Thyroid gland (tissue), 4 donors: ENCODE data around the gene ANKHD1. TPM values are rescaled to one million over a fixed set of nuclear protein-coding genes. Genes with fewer than 3 reads are reported as not detected.

Experiments used
- DNase-seq, 2 donors: peaks; one replicate each; pipeline ENCODE4 v3.0.0-alpha.2; 2019
- H3K27ac ChIP-seq, 3 donors: fragments of 200-600 bp; sonication (generic); 1 replicate in 2 of 3; 2 replicates in 1 of 3; pipeline ENCODE4 v1.5.1; 2016 to 2019; ENCODE audit warnings: mild to moderate bottlenecking in 1 of 3, moderate library complexity in 1 of 3
- H3K27me3 ChIP-seq: fragments of 200-600 bp; sonication (generic); one replicate; pipeline ENCODE4 v1.5.1; 2019
- H3K36me3 ChIP-seq, 2 donors: fragments of 200-600 bp; sonication (generic); one replicate each; pipeline ENCODE4 v1.5.1; 2016 to 2019
- H3K4me1 ChIP-seq, 2 donors: fragments of 200-600 bp; sonication (generic); one replicate each; pipeline ENCODE4 v1.5.1; 2017 to 2019
- H3K4me3 ChIP-seq, 3 donors: fragments of 200-600 bp; sonication (generic); replicated peaks in 1 of 3; 1 replicate in 2 of 3; 2 replicates in 1 of 3; pipeline ENCODE4 v1.5.1; 2016; ENCODE audit warnings: mild to moderate bottlenecking in 1 of 3
- H3K9me3 ChIP-seq: fragments of 200-600 bp; sonication (generic); one replicate; pipeline ENCODE4 v1.5.1; 2017
- CTCF ChIP-seq, 6 experiments: fragments of 200-600 bp in 3 of 6; fragments of 450-650 bp in 3 of 6; sonication (generic) in 3 of 6; IDR thresholded peaks; one replicate each; pipeline ENCODE4 v1.5.1; 2016 to 2019; ENCODE audit warnings: antibody characterized with exemption in 6 of 6, mild to moderate bottlenecking in 2 of 6, inconsistent platforms in 1 of 6, moderate library complexity in 1 of 6
- POLR2A ChIP-seq, 2 donors: fragments of 450-650 bp; IDR thresholded peaks; one replicate each; pipeline ENCODE4 v1.6.1; 2017; ENCODE audit warnings: antibody characterized with exemption in 2 of 2, mild to moderate bottlenecking in 2 of 2, moderate library complexity in 1 of 2
- WGBS, 2 donors: methylation state at CpG; one replicate each; pipeline ENCODE4 v1.1.5; 2017; 5-methylcytosine and 5-hydroxymethylcytosine counted together
- intact Hi-C: fragments of 100-400 bp; cut with DNase I; formaldehyde crosslinking; loops from one replicate; pipeline ENCODE4 v1.15.1; 2023
- total RNA-seq, 4 donors: library from RNA; depleted of rRNA; stranded (reverse); fragments of >200 nt; gene quantifications; one replicate each; pipeline ENCODE4 v1.2.3, GENCODE V29; 2016

Gene ANKHD1
- total RNA-seq, 4 donors from 2014 or later: 148 to 247 (median 163) TPM

GRCh38 chr5:140365941-140366340 is 35.7 kb upstream of the ANKHD1 start:
- no peaks in the 10 kb centered on the region for H3K9me3 ChIP-seq
- no peak for TF ChIP-seq CTCF (IDR thresholded peaks at IDR 0.05)
- no peak for TF ChIP-seq POLR2A (IDR thresholded peaks at IDR 0.05)

GRCh38 chr5:140366589-140367255 is 34.9 kb upstream of the ANKHD1 start:
- no peak for DNase-seq
- Histone ChIP-seq H3K36me3 (no peaks in the 10 kb centered on the region), H3K27ac (no peak overlapping the region), H3K4me1 (no peaks in the 10 kb centered on the region), H3K9me3 (no peaks in the 10 kb centered on the region), H3K4me3 (no peak overlapping the region), H3K27me3 (no peaks in the 10 kb centered on the region)
- TF ChIP-seq CTCF (IDR thresholded peaks at IDR 0.05): no peak
- TF ChIP-seq POLR2A (IDR thresholded peaks at IDR 0.05): no peak
- intact Hi-C loops: no loop called here
- WGBS, 2 donors: 80 to 84% methylated on average over 7 of the region's 7 CpGs

More at GRCh38 chr5:140365941-140366340, 35.7 kb upstream of the ANKHD1 start:
- no peak overlapping the region for H3K27ac ChIP-seq
- no peak for DNase-seq
- no peak overlapping the region for H3K4me3 ChIP-seq
- H3K36me3 ChIP-seq: no peaks in the 10 kb centered on the region
- H3K4me1 ChIP-seq: no peaks in the 10 kb centered on the region
- no peaks in the 10 kb centered on the region for H3K27me3 ChIP-seq
- intact Hi-C loops: no loop called here
- 84 to 98% methylated on average over 4 of the region's 4 CpGs for WGBS, 2 donors

GRCh38 chr5:140367256-140368013 is 34.2 kb upstream of the ANKHD1 start:
- no peaks in the 10 kb centered on the region for H3K27me3 ChIP-seq
- intact Hi-C loops: no loop called here
- H3K4me3 ChIP-seq: no peak overlapping the region
- H3K9me3 ChIP-seq: no peaks in the 10 kb centered on the region
- 84 to 88% methylated on average over 5 to 7 of the region's 8 CpGs for WGBS, 2 donors
- no peaks in the 10 kb centered on the region for H3K4me1 ChIP-seq
- no peak for DNase-seq
- TF ChIP-seq CTCF (IDR thresholded peaks at IDR 0.05) (no peak), POLR2A (IDR thresholded peaks at IDR 0.05) (no peak)
- H3K27ac ChIP-seq: no peak overlapping the region
- no peaks in the 10 kb centered on the region for H3K36me3 ChIP-seq

- no peak overlapping the region for H3K27ac ChIP-seq
- no peak for DNase-seq
- 89 to 91% methylated on average over 3 of the region's 3 CpGs for WGBS, 2 donors
- no peak overlapping the region for H3K4me3 ChIP-seq
- H3K4me1 ChIP-seq: peaks cover 0 to 5% of the 10 kb centered on the region in 2 donors
- H3K9me3 ChIP-seq: no peaks in the 10 kb centered on the region
- no peaks in the 10 kb centered on the region for H3K36me3 ChIP-seq
- intact Hi-C loops: loop anchor here (5.0 to 10.0 kb wide), 2 partner anchors 263 to 346 kb away; partner anchors contain the start of genes CD14 and TMCO6
- TF ChIP-seq POLR2A (IDR thresholded peaks at IDR 0.05): no peak
- TF ChIP-seq CTCF (IDR thresholded peaks at IDR 0.05): no peak
- H3K27me3 ChIP-seq: no peaks in the 10 kb centered on the region
These were observed 30.1 kb upstream of the ANKHD1 start for GRCh38 chr5:140371356-140372151.
